Breast epithelium (tissue), 3 donors: ENCODE results near the gene C1QTNF2.

Experiments used
- POLR2A ChIP-seq: fragments of 450-650 bp; IDR thresholded peaks from one replicate; pipeline ENCODE4 v1.6.1; 2016; ENCODE audit warnings: antibody characterized with exemption, mild to moderate bottlenecking, moderate library complexity
- POLR2AphosphoS5 ChIP-seq, 3 donors: sonication (generic); formaldehyde crosslinking; IDR thresholded peaks; one replicate each; pipeline ENCODE4 v1.6.1; 2017; ENCODE audit warnings: antibody characterized with exemption in 3 of 3
- TF ChIP-seq, protein P1 (sequence below), 3 donors: fragments of 450-650 bp; IDR thresholded peaks; one replicate each; pipeline ENCODE4 v1.5.1; 2016 to 2017; ENCODE audit warnings: antibody characterized with exemption in 3 of 3, mild to moderate bottlenecking in 3 of 3, moderate library complexity in 3 of 3

GRCh38 chr5:160367885-160368284 lies 2.5 kb downstream of the C1QTNF2 start:
- TF ChIP-seq, protein P1, sequence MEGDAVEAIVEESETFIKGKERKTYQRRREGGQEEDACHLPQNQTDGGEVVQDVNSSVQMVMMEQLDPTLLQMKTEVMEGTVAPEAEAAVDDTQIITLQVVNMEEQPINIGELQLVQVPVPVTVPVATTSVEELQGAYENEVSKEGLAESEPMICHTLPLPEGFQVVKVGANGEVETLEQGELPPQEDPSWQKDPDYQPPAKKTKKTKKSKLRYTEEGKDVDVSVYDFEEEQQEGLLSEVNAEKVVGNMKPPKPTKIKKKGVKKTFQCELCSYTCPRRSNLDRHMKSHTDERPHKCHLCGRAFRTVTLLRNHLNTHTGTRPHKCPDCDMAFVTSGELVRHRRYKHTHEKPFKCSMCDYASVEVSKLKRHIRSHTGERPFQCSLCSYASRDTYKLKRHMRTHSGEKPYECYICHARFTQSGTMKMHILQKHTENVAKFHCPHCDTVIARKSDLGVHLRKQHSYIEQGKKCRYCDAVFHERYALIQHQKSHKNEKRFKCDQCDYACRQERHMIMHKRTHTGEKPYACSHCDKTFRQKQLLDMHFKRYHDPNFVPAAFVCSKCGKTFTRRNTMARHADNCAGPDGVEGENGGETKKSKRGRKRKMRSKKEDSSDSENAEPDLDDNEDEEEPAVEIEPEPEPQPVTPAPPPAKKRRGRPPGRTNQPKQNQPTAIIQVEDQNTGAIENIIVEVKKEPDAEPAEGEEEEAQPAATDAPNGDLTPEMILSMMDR (IDR thresholded peaks at IDR 0.05) = no peak
- TF ChIP-seq POLR2AphosphoS5 (IDR thresholded peaks at IDR 0.05) (no peak), POLR2A (no peak)
